IPS DF 19.7 (cell line): ENCODE measurements around the gene KIR3DL3.
"Not testable (repeated sequence)": the region's sequence is repeated elsewhere in the genome, so short reads cannot be mapped to it uniquely, and the experiment has no call there.

Source experiments
- DNase-seq: peaks from one replicate; pipeline ENCODE4 v3.0.0-alpha.2; 2013; ENCODE audit warnings: low read depth, low spot score

KIR3DL3 gene

DNA sequence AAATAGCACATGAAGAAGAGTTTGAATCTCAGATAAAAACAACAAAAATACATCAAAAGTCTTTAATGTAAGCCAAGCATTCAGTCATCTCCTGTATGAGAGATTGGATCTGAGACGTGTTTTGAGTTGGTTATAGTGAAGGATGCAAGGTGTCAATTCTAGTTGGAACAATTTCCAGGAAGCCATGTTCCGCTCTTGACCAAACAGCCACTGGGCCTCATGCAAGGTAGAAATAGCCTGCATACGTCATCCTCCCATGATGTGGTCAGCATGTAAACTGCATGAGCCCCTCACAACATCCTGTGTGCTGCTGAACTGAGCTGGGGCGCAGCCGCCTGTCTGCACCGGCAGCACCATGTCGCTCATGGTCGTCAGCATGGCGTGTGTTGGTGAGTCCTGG is at the start of gene KIR3DL3:
Gene KIR3DL3 (plus strand): TSS at position 301 of the 400 bp plus-strand sequence. CDS start 55 bp downstream, at position 356.
- no peak for DNase-seq

DNA sequence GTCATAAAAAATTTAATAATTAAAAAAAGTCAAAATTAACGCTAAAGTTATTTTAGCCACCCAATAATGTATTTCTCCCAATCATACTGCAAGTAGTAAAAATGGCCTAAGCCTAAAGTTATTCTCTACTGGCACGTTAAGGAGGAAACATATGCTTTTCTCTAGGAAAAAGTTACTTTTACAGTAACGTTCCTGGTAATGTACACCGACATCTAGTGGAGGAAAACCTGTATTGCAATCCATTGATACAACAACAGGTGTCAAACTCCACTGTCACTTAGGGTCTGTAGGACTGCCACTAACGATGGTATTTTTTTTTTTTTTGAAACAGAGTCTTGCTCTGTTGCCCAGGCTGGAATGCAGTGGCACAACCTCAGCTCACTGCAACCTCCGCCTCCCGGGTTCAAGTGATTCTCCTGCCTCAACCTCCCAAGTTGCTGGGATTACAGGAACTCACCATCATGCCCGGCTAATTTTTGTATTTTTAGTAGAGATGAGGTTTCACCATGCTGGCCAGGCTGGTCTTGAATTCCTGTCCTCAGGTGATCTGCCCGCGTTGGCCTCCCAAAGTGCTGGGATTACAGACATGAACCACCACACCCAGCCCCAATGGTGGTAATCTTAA is 47.9 kb upstream of the KIR3DL3 start:
- DNase-seq, result not testable (repeated sequence)

DNA sequence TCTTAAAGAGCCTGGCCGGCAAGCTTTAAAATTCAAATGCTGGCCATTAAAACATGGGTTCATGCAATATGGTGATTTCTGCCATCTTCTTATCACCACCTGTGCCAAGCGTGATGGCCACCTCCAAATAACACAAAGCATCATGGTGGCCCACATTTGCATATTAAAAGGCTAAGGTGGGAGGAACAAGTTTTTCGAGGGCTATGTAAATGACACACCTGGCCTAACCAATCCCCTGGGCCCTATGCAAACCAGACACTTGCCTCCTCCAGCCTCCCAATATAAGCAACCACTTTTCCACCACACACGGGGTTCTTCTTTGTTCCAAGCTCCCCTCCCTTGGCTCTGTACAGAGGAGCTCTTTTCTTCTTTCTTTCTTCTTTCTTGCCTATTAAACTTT is 47.0 kb upstream of the KIR3DL3 start:
- DNase-seq, result no peak

DNA sequence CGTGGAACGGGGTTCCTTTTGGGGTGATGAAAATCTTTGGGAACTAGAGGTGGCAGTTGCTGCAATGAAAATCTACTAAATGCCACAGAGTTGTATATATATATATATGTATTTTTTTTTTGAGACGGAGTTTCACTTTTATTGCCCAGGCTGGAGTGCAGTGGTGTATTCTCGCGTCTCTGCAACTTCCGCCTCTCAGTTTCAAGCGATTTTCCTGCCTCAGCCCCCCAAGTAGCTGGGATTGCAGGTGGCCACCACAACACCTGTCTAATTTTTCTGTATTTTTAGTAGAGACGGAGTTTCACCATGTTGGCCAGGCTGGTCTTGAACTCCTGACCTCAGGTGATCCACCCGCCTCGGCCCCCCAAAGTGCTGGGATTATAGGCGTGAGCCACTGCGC is 42.6 kb upstream of the KIR3DL3 start:
- DNase-seq, result not testable (repeated sequence)

DNA sequence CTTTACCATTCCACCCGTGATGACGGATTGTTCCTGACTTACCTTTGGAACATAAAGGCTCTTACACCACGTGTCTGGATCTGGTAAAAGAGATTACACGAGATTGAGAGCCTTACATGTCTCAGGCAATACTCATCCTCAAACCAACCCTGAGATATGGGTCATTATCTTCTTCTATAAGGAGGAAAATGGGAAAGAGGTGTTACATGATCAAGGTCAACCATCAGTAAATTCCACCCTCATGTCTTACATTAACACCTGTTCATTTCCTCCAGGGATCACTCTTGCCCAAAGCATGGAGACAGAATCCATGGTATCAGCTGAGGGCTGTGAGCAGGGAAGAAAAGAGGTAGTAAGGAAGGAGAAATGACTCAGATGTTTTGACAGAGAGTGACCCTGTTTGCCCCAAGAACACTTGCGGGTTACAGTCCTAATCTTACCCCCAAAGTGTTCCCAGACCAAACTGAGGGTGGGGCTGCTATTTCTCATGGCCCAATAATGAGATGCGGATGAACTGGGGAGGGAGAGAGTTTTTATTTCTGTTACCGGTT is 41.9 kb upstream of the KIR3DL3 start:
- DNase-seq, result no peak

DNA sequence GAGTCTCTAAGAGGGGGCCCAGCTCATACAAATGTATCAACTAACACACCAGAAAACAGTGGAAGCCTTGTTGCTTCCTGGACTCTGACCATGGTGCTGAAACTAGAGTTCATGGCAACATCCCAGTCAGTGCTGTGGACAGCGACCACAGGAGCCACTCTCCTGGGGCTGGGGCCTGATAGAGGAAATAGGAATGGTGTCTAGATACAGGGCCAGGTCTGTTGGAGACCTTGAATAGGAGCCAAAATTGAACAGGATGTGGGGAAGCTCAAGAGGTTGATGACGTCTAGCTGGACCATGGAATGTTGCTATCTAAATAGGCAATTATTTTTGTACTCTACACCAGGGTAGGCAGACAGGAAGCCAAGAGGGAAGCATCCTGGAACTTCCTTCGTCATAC is 39.7 kb upstream of the KIR3DL3 start:
- DNase-seq, result no peak

DNA sequence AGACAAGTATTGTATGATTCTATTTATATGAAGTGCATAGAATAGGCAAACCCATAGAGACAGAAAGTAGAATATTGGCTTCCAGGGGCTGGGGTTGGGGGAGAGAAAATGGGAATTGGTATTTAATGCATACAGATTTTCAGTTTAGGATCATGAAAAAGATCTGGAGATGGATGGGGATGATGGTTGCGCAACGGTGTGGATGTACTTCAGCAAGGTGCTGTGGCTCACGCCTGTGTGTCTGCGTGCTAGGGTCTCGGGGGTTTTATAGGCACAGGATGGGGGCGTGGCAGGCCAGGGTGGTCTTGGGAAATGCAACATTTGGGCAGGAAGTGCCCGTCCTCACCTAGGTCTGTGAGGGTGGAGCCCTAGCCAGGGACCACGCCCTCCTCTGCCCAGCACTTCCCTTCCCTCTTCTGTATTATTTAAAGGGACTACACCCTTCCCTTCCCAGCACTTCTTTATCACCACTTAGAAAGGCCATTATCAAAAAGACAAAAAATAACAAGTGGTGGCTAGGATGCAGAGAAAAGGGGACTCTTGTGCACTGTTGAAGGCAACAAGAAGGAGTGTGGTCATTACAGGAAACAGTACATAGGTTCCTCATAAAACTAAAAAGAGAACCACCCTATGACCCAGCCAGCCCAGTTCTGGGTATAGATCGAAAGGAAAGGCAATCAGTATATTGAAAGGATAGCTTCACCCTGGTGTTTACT is 32.5 kb upstream of the KIR3DL3 start:
- no peak for DNase-seq

DNA sequence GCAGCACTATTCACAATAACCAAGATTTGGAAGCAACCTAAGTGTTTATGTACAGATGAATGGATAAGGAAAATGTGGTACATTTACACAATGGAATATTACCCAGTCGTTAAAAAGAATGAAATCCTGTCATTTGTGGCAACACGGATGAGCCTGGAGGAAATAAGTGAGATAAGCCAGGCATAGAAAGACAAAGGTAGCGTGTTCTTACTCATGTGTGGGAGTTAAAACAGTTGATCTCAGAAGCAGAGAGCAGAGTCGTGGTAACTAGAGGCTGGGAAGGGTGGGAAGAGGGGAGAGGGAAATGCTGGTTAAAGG is 32.0 kb upstream of the KIR3DL3 start:
- no peak for DNase-seq

DNA sequence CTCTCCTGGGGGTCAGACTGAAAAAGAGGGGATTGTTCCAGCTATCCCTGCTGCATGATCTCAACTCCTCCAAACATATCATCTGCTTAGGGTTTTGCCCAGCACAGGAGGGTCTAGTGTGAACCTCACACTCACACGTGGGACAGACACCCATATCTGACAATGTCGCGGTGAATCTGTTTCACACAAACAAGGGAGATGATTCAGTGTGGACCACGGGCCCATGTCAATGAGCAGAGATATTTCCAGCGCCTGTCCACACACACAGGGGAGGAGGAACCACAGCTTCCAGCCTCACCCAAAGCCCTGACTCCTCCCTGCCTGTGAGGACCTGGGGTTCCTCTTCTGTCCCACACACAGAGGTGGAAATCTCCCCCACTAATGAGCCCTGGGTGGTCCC is 29.6 kb upstream of the KIR3DL3 start:
- no peak for DNase-seq

DNA sequence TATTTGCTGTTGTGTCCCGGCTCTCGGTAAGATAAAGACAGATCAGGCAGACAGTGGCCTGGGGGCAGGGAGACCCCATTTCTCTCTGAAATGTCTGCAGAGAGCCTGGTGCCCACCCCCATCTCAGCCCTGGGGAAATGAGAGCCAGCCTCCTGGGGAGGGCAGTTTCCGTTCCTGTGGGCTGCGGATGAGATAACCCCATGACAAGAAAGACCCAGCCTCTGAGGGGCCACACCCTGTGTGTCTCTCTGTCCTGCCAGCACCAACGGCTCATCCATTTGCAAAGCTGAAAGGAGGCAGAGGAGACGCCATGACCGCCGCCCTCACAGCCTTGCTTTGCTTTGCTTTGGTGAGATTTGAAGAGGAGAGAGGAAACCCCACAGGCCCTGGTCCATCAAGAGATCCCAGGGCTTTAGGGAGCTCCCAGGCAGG is 28.1 kb upstream of the KIR3DL3 start:
- no peak for DNase-seq

DNA sequence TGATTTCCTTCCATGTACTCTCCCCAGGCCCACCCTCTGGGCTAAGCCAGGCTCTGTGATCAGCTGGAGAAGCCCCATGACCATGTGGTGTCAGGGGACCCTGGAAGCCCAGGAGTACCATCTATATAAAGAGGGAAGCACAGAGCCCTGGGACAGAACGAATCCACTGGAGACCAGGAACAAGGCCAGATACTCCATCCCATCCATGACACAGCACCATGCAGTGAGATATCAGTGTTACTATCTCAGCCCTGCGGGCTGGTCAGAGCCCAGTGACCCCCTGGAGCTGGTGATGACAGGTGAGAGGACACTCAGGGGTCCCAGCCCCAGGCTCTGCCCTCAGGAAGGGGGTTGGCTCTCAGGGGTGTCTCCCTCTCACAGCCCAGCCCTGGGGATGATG is 27.5 kb upstream of the KIR3DL3 start:
- DNase-seq, result no peak

DNA sequence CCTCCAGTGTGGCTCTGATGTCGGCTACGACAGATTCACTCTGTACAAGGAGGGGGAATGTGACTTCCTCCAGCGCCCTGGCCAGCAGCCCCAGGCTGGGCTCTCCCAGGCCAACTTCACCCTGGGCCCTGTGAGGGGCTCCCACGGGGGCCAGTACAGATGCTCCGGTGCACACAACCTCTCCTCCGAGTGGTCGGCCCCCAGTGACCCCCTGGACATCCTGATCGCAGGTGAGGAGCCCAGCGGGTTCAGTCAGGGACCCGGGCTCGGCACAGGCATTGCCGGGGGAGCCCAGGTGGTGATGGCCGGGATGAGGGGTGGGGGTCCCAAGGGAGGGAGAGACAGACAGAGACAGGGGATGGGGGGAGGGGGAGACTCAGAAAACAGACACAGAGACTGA is 26.5 kb upstream of the KIR3DL3 start:
- not testable (repeated sequence) for DNase-seq

DNA sequence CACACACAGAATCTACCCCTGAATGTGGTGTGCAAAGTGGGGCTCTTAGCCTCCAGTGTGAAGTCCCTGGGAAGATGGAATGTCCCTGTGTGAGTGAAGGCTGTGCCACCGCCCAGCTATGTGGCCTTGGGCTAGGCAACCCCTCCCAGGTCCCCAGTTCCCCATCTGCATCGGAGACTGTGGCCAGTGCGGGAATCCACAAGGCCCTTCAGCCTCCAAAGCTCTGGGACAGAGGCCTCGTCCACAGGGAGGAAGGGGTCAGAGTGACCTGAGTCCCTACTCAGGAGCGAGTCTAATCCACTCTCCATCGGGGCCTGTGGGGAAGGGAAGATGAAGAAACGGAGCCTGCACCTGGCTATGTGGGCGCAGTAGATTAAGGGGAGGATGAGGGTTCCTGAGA is 19.3 kb upstream of the KIR3DL3 start:
- DNase-seq, result no peak

DNA sequence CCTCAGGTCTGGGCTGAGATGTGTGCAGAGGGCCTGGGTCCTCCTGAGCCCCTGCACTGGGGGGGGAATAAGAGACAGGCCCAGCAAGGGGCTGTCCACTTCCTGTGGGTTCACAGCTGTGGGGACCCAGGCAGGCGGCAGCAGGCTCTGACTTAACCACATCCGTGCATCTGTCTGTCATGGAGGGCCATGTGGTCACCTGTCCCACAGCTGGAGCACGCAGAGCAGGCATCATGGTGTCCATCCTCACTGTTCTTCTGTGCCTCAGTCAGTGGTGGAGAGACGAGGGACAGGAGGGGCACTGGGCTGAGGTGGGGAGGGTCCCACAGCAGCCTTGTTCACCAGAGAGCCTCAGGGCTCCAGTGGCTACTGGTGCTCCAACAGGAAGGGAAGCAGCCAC is 16.3 kb upstream of the KIR3DL3 start:
- DNase-seq, result no peak

DNA sequence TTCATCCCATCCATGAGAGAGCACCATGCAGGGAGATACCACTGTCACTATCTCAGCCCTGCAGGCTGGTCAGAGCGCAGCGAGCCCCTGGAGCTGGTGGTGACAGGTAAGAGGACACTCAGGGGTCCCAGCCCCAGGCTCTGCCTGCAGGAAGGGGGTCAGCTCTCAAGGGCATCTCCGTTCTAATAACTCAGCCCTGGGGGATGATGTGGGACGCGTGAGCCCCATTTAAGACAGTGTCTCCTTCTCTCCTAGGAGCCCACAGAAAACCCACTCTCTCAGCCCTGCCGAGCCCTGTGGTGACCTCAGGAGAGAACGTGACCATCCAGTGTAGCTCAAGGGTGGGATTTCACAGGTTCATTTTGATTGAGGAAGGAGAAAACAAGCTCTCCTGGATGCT is 15.5 kb upstream of the KIR3DL3 start:
- DNase-seq, result no peak

DNA sequence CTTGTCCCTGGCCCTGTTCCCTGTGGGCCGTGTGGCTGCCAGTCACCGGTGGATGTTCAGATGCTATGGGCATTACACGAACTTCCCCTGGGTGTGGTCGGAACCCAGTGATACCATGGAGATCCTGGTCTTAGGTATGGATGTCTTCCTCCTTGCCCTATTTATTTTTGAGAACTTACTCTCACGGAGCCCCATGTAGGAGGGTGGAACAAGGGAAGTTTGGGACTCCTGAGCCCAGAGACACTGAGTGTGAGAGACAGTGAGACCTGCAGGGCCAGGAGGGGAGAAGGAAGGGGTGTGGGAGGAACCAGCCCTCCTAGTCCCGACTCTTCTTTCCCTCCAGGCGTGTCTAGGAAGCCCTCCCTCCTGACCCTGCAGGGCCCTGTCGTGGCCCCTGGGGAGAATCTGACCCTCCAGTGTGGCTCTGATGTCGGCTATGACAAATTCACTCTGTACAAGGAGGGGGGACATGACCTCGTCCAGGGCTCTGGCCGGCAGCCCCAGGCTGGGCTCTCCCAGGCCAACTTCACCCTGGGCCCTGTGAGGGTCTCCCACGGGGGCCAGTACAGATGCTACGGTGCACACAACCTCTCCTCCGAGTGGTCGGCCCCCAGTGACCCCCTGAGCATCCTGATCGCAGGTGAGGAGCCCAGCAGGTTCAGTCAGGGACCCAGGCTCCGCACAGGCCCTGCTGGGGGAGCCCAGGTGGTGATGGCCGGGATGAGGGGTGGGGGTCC is 14.9 kb upstream of the KIR3DL3 start:
- DNase-seq, result no peak

DNA sequence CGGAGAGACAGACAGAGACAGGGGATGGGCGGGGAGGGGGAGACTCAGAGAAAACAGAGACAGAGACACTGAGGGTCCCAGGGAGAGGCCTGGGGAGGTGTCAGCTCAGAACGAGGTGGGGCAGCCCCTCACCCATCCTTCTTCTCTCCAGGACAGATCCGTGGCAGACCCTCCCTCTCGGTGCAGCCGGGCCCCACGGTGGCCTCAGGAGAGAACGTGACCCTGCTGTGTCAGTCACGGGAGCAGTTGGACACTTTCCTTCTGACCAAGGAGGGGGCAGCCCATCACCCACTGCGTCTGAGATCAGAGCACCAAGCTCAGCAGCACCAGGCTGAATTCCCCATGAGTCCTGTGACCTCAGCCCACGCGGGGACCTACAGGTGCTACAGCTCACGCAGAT is 14.3 kb upstream of the KIR3DL3 start:
- not testable (repeated sequence) for DNase-seq

DNA sequence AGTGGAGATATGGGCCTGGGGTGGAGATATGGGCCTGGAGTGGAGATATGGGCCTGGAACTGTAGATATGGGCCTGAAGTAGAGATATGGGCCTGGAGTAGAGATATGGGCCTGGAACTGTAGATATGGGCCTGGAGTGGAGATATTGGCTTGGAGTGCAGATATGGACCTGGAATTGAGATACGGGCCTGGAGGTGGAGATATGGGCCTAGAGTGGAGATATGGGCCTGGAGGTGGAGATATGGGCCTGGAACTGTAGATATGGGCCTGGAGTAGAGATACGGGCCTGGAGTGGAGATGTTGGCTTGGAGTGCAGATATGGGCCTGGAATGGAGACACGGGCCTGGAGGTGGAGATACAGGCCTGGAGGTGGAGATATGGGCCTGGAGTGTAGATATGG is 402 bp downstream of the KIR3DL3 start:
- DNase-seq, result no peak

DNA sequence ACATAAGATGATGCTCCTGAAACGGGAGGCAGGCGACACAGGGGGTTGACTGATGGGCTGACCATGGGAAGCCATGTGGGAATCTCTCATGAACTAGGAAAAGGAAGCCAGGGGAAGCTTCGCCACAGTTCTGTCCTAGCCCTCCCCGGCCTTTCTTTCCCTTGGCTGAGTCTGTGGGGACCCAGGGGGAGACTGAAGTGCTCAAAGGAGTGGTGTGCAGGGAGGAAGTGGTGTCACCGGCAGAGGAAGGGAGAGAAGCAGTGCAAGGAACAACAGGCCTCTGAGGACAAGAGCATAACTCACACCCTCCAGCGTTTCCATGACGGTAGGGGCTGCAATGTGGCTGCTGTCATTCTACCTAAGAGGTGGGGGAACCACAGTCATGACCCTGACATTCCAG is 1.1 kb downstream of the KIR3DL3 start:
- DNase-seq, result no peak

DNA sequence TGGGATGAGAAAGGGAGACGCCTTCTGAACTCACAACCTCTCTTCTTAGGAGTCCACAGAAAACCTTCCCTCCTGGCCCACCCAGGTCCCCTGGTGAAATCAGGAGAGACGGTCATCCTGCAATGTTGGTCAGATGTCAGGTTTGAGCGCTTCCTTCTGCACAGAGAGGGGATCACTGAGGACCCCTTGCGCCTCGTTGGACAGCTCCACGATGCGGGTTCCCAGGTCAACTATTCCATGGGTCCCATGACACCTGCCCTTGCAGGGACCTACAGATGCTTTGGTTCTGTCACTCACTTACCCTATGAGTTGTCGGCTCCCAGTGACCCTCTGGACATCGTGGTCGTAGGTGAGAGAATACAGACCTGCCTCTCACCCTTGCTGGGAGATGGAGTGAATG is 3.3 kb downstream of the KIR3DL3 start:
- DNase-seq, result no peak

DNA sequence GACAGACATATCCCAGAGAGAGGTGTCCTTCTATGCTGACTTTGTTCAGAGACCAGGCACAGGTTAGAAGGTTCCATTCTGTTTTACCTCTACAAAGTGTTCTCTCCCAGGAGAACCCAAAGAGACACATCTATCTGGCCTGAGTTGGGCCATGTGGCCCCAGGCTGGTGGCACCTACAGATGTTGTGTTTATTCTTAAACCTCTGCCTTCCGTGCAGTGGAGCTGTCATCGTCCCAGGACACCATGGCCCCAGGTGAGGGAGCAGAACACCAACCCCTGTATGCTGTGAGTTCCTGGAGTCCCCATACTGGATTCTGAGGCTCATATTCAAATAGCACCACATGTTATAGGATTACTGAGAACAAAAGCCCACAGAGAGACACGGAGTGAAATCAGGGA is 3.9 kb downstream of the KIR3DL3 start:
- DNase-seq, result no peak

DNA sequence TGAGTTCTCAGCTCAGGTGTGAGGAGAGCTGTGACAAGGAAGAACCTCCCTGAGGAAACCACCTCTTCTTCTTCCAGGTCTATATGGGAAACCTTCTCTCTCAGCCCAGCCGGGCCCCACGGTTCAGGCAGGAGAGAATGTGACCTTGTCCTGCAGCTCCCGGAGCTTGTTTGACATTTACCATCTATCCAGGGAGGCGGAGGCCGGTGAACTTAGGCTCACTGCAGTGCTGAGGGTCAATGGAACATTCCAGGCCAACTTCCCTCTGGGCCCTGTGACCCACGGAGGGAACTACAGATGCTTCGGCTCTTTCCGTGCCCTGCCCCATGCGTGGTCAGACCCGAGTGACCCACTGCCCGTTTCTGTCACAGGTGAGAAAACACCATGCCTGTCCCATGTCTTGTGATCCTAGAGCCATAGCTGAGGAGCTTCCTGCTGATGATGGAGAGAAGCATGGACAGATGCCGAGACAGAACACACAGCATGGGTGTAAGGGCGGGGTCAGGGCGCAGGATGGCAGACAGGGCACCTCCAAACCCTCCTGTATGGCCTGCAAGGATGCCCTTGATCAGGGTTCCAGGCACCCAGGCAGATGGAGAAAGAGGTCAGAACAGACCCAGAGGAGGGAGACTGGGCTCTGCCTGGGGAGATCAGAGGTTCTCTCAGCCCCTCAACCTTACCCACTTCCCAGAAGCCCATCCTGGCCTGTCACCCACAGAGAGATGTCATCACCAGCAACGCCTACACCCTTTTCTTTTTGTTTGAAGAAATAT is 5.4 kb downstream of the KIR3DL3 start:
- DNase-seq, result no peak
